RWPE2 (cell line): ENCODE data around the gene PRPF31.

Source experiments
- ATAC-seq: fragments of 200-7000 bp; cut with Tn5 transposase; 3 replicates; pipeline ENCODE4 v1.9.1; 2021; ENCODE audit warnings: low read depth
- DNase-seq: peaks from one replicate; pipeline ENCODE4 v3.0.0-alpha.2; 2020; ENCODE audit warnings: low spot score
- H3K27ac ChIP-seq: fragments of 450-650 bp; 2 replicates; pipeline ENCODE4 v1.5.1; 2017; ENCODE audit warnings: mild to moderate bottlenecking; ENCODE audit not compliant: poor library complexity, severe bottlenecking
- H3K27me3 ChIP-seq: fragments of 250-450 bp; sonication (Bioruptor Pico); 2 replicates; pipeline ENCODE4 v1.5.1; 2021; ENCODE audit warnings: mild to moderate bottlenecking, moderate library complexity; ENCODE audit not compliant: insufficient read depth, poor library complexity, severe bottlenecking
- H3K36me3 ChIP-seq: fragments of 250-450 bp; sonication (Bioruptor Pico); 2 replicates; pipeline ENCODE4 v1.5.1; 2020; ENCODE audit warnings: low read depth, mild to moderate bottlenecking, moderate library complexity
- H3K4me1 ChIP-seq: fragments of 250-450 bp; sonication (Bioruptor Pico); 2 replicates; pipeline ENCODE4 v1.5.1; 2021; ENCODE audit warnings: mild to moderate bottlenecking, moderate library complexity; ENCODE audit not compliant: insufficient read depth, poor library complexity, severe bottlenecking
- H3K4me3 ChIP-seq: fragments of 250-450 bp; sonication (Bioruptor Pico); 2 replicates; pipeline ENCODE4 v1.5.1; 2021; ENCODE audit warnings: mild to moderate bottlenecking, moderate library complexity; ENCODE audit not compliant: severe bottlenecking
- H3K9me3 ChIP-seq: fragments of 250-450 bp; sonication (Bioruptor Pico); 2 replicates; pipeline ENCODE4 v1.5.1; 2021; ENCODE audit warnings: mild to moderate bottlenecking, moderate library complexity; ENCODE audit not compliant: severe bottlenecking
- TF ChIP-seq, protein P1 (sequence below): fragments of 450-650 bp; IDR thresholded peaks from one replicate; pipeline ENCODE4 v1.5.1; 2017; ENCODE audit warnings: mild to moderate bottlenecking, moderate library complexity; ENCODE audit not compliant: poor library complexity, severe bottlenecking

PRPF31 gene

DNA sequence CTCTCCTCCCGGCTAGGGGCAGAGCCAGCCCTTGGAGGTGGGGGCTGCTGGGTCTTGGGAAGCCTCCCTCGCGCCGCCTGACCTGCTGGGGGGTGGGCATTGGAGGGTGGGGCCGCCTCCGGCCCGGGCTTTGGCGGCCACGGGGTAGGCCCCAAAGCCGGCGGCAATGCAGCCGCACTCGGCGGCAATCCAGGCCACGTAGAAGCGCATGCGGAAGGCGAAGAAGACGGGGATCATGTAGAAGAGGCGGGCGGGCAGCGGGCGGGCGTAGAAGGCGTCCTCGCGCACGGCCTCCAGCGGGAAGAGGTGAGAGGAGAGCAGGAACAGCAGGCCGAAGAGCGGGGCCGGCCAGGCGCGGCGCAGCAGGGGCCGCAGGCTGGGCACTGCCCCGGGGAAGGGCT is 65.1 kb downstream of the PRPF31 start:
- no peak overlapping the region for H3K27ac ChIP-seq
- TF ChIP-seq, protein P1, sequence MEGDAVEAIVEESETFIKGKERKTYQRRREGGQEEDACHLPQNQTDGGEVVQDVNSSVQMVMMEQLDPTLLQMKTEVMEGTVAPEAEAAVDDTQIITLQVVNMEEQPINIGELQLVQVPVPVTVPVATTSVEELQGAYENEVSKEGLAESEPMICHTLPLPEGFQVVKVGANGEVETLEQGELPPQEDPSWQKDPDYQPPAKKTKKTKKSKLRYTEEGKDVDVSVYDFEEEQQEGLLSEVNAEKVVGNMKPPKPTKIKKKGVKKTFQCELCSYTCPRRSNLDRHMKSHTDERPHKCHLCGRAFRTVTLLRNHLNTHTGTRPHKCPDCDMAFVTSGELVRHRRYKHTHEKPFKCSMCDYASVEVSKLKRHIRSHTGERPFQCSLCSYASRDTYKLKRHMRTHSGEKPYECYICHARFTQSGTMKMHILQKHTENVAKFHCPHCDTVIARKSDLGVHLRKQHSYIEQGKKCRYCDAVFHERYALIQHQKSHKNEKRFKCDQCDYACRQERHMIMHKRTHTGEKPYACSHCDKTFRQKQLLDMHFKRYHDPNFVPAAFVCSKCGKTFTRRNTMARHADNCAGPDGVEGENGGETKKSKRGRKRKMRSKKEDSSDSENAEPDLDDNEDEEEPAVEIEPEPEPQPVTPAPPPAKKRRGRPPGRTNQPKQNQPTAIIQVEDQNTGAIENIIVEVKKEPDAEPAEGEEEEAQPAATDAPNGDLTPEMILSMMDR, result no peak
- peaks cover 21% of the 10 kb centered on the region for H3K36me3 ChIP-seq
- H3K27me3 ChIP-seq, result no peaks in the 10 kb centered on the region
- no peak for ATAC-seq
- no peaks in the 10 kb centered on the region for H3K4me1 ChIP-seq
- H3K4me3 ChIP-seq, result no peak overlapping the region
- no peak for DNase-seq
- no peaks in the 10 kb centered on the region for H3K9me3 ChIP-seq
